Fibroblast of the aortic adventitia (primary cell): ENCODE results near the gene C12orf57. TPM values are rescaled to one million over a fixed set of nuclear protein-coding genes. Genes with fewer than 3 reads are reported as not detected.

ENCODE experiments used
- DNase-seq: peaks from one replicate; pipeline ENCODE4 v3.0.0-alpha.2; 2010; ENCODE audit warnings: low read depth
- H3K4me3 ChIP-seq: 2 replicates; pipeline ENCODE4 v1.5.1; 2011; ENCODE audit warnings: low read depth, mild to moderate bottlenecking, control low read depth, low read length, moderate library complexity
- total RNA-seq: library from RNA; depleted of rRNA; stranded (reverse); fragments of >200 nt; gene quantifications from 2 replicates; pipeline ENCODE4 v1.2.3, GENCODE V29; 2012; ENCODE audit warnings: low replicate concordance
- TF ChIP-seq, protein P1 (sequence below): IDR thresholded peaks from 2 replicates; pipeline ENCODE4 v1.5.1; 2011; ENCODE audit warnings: mild to moderate bottlenecking, low read length, control low read depth, inconsistent platforms; ENCODE audit not compliant: insufficient read depth

The C12orf57 gene
- total RNA-seq, 1 donor: 156 TPM

- no peak overlapping the region for H3K4me3 ChIP-seq
- TF ChIP-seq, protein P1, sequence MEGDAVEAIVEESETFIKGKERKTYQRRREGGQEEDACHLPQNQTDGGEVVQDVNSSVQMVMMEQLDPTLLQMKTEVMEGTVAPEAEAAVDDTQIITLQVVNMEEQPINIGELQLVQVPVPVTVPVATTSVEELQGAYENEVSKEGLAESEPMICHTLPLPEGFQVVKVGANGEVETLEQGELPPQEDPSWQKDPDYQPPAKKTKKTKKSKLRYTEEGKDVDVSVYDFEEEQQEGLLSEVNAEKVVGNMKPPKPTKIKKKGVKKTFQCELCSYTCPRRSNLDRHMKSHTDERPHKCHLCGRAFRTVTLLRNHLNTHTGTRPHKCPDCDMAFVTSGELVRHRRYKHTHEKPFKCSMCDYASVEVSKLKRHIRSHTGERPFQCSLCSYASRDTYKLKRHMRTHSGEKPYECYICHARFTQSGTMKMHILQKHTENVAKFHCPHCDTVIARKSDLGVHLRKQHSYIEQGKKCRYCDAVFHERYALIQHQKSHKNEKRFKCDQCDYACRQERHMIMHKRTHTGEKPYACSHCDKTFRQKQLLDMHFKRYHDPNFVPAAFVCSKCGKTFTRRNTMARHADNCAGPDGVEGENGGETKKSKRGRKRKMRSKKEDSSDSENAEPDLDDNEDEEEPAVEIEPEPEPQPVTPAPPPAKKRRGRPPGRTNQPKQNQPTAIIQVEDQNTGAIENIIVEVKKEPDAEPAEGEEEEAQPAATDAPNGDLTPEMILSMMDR: no peak
- no peak for DNase-seq
Observed at GRCh38 chr12:6978611-6979011, 34.8 kb downstream of the C12orf57 start.

- TF ChIP-seq, protein P1: no peak
- no peak for DNase-seq
Observed at GRCh38 chr12:6979021-6979420, 35.2 kb downstream of the C12orf57 start.

GRCh38 chr12:6979453-6979852 is 35.6 kb downstream of the C12orf57 start:
- DNase-seq: no peak
- no peak overlapping the region for H3K4me3 ChIP-seq
- TF ChIP-seq, protein P1: no peak

More at GRCh38 chr12:6979021-6979420, 35.2 kb downstream of the C12orf57 start:
- no peak overlapping the region for H3K4me3 ChIP-seq

DNA sequence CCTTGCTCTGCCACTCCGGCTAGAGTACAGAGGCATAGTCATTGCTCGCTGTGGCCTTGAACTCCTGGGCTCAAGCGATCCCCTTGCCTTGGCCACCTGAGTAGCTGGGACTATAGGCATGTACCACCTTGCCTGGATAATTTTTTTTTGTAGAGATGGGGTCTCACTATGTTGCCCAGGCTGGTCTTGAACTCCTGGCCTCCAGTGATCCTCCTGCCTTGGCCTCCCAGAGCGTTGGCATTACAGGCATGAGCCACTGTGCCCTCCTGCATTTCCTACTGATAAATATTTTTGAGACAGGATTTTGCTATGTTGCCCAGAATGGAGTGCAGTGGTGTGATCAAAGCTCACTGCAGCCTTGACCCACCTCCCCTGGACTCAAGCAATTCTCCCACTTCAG is 36.3 kb downstream of the C12orf57 start:
- TF ChIP-seq, protein P1: no peak
- DNase-seq: no peak
- no peak overlapping the region for H3K4me3 ChIP-seq

GRCh38 chr12:6980740-6981139 is 36.9 kb downstream of the C12orf57 start:
- TF ChIP-seq, protein P1: no peak
- DNase-seq: no peak
- H3K4me3 ChIP-seq: no peak overlapping the region

DNA sequence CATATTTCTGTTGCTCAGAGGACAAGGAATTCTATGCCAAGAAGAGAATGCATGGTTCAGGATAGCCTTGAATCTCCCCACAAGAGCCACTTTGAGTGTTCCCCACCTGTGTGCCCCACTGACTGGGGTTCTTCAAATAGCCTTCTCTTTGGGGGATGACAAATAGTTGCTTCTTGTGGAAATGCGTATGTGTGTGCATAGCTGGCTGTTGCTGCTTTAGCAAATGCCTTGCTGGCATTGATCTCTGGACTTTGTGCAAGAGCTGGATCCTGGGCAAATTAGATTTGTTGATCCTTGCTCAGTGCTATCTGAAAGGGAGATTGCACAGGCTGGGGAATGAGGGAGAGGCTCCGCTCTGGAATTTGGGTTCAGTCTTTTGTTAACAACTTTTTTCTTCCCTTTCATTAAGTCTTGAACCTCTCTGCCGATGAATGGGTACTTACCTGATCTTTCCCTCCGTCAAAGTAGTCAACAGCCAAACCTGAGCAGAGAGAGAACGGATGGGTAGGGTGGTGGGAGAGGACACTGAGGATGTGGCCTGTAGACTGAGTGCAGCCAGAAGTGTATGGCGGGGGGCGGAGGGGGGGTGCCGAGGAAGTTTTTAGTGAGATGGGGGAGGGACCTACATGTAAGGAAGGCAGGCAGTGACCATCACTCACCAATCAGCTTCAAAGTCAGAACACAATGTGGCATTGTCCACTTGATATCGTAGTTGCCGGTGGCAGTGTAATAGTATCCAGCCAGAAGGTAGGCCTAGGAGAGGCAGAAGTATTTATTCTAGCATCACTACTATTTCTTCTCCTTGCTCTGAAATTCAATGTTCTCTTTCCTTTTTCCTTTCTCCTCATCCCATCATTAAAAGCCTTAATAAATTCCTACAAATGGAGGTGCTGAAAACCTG is 37.6 kb downstream of the C12orf57 start:
- TF ChIP-seq, protein P1: no peak
- DNase-seq: no peak
- no peak overlapping the region for H3K4me3 ChIP-seq

GRCh38 chr12:6982532-6982931 is 38.7 kb downstream of the C12orf57 start:
- TF ChIP-seq, protein P1: no peak
- H3K4me3 ChIP-seq: no peak overlapping the region
- no peak for DNase-seq
